MG63 (cell line): ENCODE data around the gene GLRX. TPM values are rescaled to one million over a fixed set of nuclear protein-coding genes. Genes with fewer than 3 reads are reported as not detected.
"Not testable (repeated sequence)": the region's sequence is repeated elsewhere in the genome, so short reads cannot be mapped to it uniquely, and the experiment has no call there.

Experiments used
- DNase-seq: peaks from one replicate; pipeline ENCODE4 v3.0.0-alpha.2; 2020
- H3K27me3 ChIP-seq: fragments of 250-450 bp; sonication (Bioruptor Pico); 2 replicates; pipeline ENCODE4 v1.5.1; 2020; ENCODE audit warnings: mild to moderate bottlenecking, moderate library complexity
- H3K36me3 ChIP-seq: fragments of 250-450 bp; sonication (Bioruptor Pico); 2 replicates; pipeline ENCODE4 v1.5.1; 2020; ENCODE audit warnings: mild to moderate bottlenecking, moderate library complexity
- H3K4me3 ChIP-seq: fragments of 250-450 bp; sonication (Bioruptor Pico); 2 replicates; pipeline ENCODE4 v1.5.1; 2020; ENCODE audit warnings: mild to moderate bottlenecking, moderate library complexity
- H3K9me3 ChIP-seq: fragments of 250-450 bp; sonication (Bioruptor Pico); 2 replicates; pipeline ENCODE4 v1.5.1; 2020; ENCODE audit warnings: mild to moderate bottlenecking, moderate library complexity
- total RNA-seq: library from RNA; depleted of rRNA; stranded (reverse); fragments of >200 nt; shearing (Covaris generic); gene quantifications from 2 replicates; pipeline ENCODE4 v1.2.3, GENCODE V29; 2014; ENCODE audit warnings: low replicate concordance

The GLRX gene
- total RNA-seq, 1 experiment from 2014 or later, result 120 TPM

GRCh38 chr5:95838556-95838955 is 16.0 kb upstream of the GLRX start:
- Histone ChIP-seq H3K36me3 (no peaks in the 10 kb centered on the region), H3K9me3 (no peaks in the 10 kb centered on the region), H3K4me3 (no peak overlapping the region), H3K27me3 (no peaks in the 10 kb centered on the region)
- DNase-seq, result no peak

DNA sequence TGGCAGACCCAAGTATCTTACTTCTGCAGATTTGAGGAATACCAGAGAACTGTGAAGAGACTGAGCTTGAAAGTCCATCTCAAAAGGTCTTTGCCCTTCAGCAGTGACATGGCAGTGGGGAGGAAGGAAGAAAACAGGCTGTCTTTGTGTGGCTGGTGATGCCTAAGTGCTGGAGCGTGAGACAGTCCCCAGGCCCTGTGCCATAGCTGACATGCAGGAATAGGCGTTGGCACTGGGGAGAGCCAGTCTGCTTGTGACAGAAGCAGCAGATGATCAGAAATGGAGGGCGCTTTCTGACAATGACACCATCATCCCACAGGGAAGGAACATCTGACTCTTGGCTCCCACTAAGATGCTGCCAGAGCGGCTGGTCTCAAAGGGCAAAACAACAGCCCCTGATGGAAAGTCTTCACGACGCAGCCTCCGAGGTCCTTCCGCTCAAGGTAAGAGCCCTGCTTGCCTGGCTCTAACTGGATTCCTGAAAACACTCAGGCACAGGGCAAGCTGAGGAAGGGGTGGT is 15.5 kb upstream of the GLRX start:
- Histone ChIP-seq H3K36me3 (no peaks in the 10 kb centered on the region), H3K4me3 (no peak overlapping the region), H3K9me3 (no peaks in the 10 kb centered on the region), H3K27me3 (no peaks in the 10 kb centered on the region)
- DNase-seq, result no peak

DNA sequence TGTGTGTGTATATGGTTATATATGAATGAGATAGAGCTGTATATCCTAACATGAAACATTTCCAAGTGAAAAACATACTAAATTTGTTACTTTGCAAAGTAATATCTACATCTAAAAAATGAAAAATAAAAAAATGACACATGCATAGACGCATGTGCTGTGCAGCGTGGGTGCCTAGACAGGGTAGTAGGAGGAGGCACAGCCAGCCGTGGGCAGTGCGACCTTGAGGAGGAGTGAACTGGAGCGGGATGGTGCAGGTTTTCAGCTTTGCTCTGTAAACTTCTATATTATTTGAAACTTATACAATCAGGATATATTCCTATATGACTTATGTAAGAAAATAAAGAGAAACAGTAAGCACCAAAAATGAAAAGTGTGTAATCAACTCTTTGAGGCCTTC is 15.0 kb upstream of the GLRX start:
- DNase-seq, result no peak
- no peak overlapping the region for H3K4me3 ChIP-seq
- H3K36me3 ChIP-seq, result no peaks in the 10 kb centered on the region

GRCh38 chr5:95836971-95837370 is 14.4 kb upstream of the GLRX start:
- H3K27me3 ChIP-seq, H3K4me3 ChIP-seq, DNase-seq, H3K9me3 ChIP-seq, H3K36me3 ChIP-seq: not testable (repeated sequence)

More for the DNA sequence above, 15.0 kb upstream of the GLRX start:
- no peaks in the 10 kb centered on the region for H3K9me3 ChIP-seq
- H3K27me3 ChIP-seq, result no peaks in the 10 kb centered on the region

DNA sequence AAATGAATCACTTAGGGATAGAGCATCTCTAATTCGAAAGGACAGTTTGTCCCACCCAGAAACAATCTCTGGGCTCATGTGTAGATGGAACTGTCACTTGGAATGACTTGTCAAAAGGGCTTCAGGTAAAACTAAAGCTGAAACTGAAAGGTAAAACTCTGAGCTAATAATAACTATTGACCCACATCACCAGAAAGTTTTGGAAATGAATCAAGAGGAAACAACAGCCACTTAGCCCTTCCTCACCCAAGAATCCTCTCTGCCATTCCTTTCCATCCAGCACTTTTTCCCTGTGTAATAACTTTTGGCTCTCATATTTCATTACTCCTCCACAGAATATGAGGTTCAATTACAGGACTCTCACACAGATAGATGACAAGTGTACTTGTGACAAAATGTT is 14.0 kb upstream of the GLRX start:
- Histone ChIP-seq H3K9me3 (no peaks in the 10 kb centered on the region), H3K4me3 (no peak overlapping the region), H3K27me3 (no peaks in the 10 kb centered on the region), H3K36me3 (no peaks in the 10 kb centered on the region)
- no peak for DNase-seq

- no peaks in the 10 kb centered on the region for H3K27me3 ChIP-seq
- H3K4me3 ChIP-seq, result no peak overlapping the region
- no peaks in the 10 kb centered on the region for H3K9me3 ChIP-seq
- H3K36me3 ChIP-seq, result no peaks in the 10 kb centered on the region
- DNase-seq, result no peak
Observed at GRCh38 chr5:95835682-95836385, 13.3 kb upstream of the GLRX start.

DNA sequence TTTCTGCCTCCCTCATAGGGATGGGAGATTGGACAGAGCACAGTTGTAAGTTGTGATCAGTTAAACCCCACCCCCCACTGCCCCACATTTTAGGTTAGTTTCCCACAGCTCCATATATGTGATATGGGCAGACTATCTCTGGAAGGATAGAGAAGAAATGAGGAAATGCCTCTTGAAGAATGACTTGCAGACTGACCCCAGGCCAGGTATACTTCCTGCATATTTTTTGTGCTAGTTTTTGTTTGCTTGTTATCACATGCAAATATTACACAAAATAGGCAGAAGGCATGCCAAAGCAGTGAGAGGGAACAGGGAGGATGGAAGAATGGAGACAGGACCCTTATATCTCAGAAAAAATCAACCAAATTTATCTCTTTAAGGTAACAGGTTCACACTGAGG is 10.1 kb upstream of the GLRX start:
- H3K4me3 ChIP-seq, result no peak overlapping the region
- no peaks in the 10 kb centered on the region for H3K27me3 ChIP-seq
- DNase-seq, result no peak
- H3K9me3 ChIP-seq, result no peaks in the 10 kb centered on the region
- no peaks in the 10 kb centered on the region for H3K36me3 ChIP-seq

DNA sequence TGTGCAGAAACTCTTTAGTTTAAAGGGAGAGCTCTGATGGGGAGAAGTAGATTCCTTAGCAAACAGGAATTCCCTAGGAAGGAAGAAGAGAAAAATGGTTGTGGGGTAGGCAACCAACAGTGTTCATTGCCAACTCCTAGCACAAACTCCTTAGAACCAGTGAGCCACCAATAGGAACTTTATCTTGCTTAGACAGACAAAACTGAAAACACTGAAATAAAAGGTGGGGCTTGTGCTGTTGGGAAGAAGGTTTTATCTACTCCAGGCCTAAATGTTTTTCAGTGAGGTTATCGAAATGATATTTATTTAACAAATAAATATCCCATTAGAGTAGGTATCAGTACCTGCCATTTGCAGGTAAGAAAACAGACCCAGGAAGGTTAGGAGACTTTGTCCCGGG is 7.7 kb upstream of the GLRX start:
- Histone ChIP-seq H3K9me3 (no peaks in the 10 kb centered on the region), H3K36me3 (no peaks in the 10 kb centered on the region), H3K27me3 (no peaks in the 10 kb centered on the region), H3K4me3 (no peak overlapping the region)
- no peak for DNase-seq

- Histone ChIP-seq H3K27me3 (no peaks in the 10 kb centered on the region), H3K9me3 (no peaks in the 10 kb centered on the region), H3K4me3 (no peak overlapping the region), H3K36me3 (no peaks in the 10 kb centered on the region)
- no peak for DNase-seq
Observed at GRCh38 chr5:95827892-95828246, 5.3 kb upstream of the GLRX start.

DNA sequence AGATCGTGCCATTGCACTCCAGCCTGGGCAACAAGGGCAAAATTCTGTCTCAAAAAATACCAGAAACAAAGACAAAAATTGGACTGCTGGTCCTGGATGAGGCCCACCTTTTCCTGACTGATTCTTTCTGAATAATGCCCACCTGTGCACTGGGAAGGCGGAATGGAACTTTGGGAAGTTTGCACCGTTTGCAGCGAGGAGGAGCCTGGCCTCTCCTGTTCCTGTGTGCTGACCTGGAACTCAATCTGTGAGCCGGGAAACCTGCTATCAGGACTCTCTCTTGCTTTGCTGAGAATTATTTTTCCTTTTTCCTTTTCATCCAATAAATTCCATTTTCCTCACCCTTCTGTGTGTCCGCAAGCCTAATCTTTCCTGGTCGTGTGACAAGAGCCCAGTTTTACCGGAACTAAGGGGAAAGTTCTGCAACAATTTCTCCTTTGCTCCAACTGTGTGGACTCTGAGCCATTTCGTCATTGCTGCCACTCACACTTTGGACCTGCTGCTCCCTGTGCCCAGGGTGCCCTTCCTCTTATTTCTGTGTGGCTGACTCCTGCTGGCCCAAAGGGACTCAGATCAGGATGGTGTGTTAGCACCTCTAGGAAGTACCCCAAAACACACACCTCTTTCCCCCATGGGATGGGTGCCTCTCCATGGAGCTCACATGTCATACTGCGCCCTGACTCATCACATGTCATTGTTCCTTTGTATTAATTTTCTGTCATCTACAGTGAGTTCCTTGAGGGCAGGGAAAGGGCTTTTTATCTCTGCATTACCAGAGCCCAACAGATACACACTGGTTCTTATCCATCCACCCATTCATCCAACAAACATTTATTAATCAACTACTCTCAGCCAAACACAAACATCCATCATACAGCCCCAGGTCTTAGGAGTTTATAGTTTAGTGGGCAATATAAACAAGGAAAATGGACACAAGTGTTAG is 4.7 kb upstream of the GLRX start:
- H3K9me3 ChIP-seq, result no peaks in the 10 kb centered on the region
- no peak for DNase-seq
- no peaks in the 10 kb centered on the region for H3K27me3 ChIP-seq
- H3K4me3 ChIP-seq, result no peak overlapping the region
- H3K36me3 ChIP-seq, result no peaks in the 10 kb centered on the region

- Histone ChIP-seq H3K27me3 (no peaks in the 10 kb centered on the region), H3K9me3 (no peaks in the 10 kb centered on the region), H3K4me3 (no peak overlapping the region), H3K36me3 (no peaks in the 10 kb centered on the region)
- DNase-seq, result no peak
Observed at GRCh38 chr5:95825495-95825894, 3.0 kb upstream of the GLRX start.

- Histone ChIP-seq H3K9me3 (no peaks in the 10 kb centered on the region), H3K36me3 (no peaks in the 10 kb centered on the region), H3K4me3 (no peak overlapping the region), H3K27me3 (no peaks in the 10 kb centered on the region)
- DNase-seq, result no peak
Observed at GRCh38 chr5:95824747-95825146, 2.2 kb upstream of the GLRX start.

GRCh38 chr5:95823738-95824609 is 1.4 kb upstream of the GLRX start:
- peak; percentile 91 for DNase-seq
- peak overlapping the region; percentile 64 for H3K4me3 ChIP-seq
- peaks cover 3% of the 10 kb centered on the region; the same call in 1 of the 2 replicates for H3K36me3 ChIP-seq
- no peaks in the 10 kb centered on the region for H3K27me3 ChIP-seq
- H3K9me3 ChIP-seq, result no peaks in the 10 kb centered on the region

GRCh38 chr5:95823218-95823737 is 752 bp upstream of the GLRX start:
- Histone ChIP-seq H3K9me3 (no peaks in the 10 kb centered on the region), H3K36me3 (peaks cover 5% of the 10 kb centered on the region; the same call in 1 of the 2 replicates), H3K27me3 (no peaks in the 10 kb centered on the region), H3K4me3 (peak overlapping the region; percentile 64)
- no peak for DNase-seq

- peaks cover 11% of the 10 kb centered on the region; the same call in 1 of the 2 replicates for H3K36me3 ChIP-seq
- peak overlapping the region; percentile 64 for H3K4me3 ChIP-seq
- peak; percentile 73 for DNase-seq
- no peaks in the 10 kb centered on the region for H3K27me3 ChIP-seq
- H3K9me3 ChIP-seq, result no peaks in the 10 kb centered on the region
Observed at GRCh38 chr5:95822043-95822541, 434 bp downstream of the GLRX start.
